CD14-positive monocyte (primary cell): ENCODE measurements around the gene UBE3C. TPM values are rescaled to one million over a fixed set of nuclear protein-coding genes. Genes with fewer than 3 reads are reported as not detected.

Experiments used
- DNase-seq, 3 donors: peaks; one replicate each; pipeline ENCODE4 v3.0.0-alpha.2; 2011 to 2022
- H2AFZ ChIP-seq: 2 replicates; pipeline ENCODE4 v1.6.0; 2012; ENCODE audit warnings: mild to moderate bottlenecking, low read depth, low read length, inconsistent platforms; ENCODE audit not compliant: insufficient read depth, poor library complexity, severe bottlenecking
- H3K27ac ChIP-seq, 2 donors: 1 replicate in 1 of 2; 2 replicates in 1 of 2; pipeline ENCODE4 v1.5.1; 2012 to 2013; ENCODE audit warnings: low read length in 2 of 2, control low read depth in 1 of 2, inconsistent platforms in 1 of 2, low read depth in 1 of 2, mild to moderate bottlenecking in 1 of 2
- H3K27me3 ChIP-seq, 2 donors: one replicate each; pipeline versions ENCODE4 v1.6.0 to v1.6.1; 2011 to 2013; ENCODE audit warnings: low read length in 2 of 2; ENCODE audit not compliant: control insufficient read depth in 2 of 2, insufficient read depth in 2 of 2
- H3K36me3 ChIP-seq, 2 donors: replicated peaks in 1 of 2; 1 replicate in 1 of 2; 2 replicates in 1 of 2; pipeline versions ENCODE4 v1.5.1 to v1.6.1; 2012 to 2013; ENCODE audit warnings: low read length in 2 of 2, control low read depth in 1 of 2, inconsistent platforms in 1 of 2, mild to moderate bottlenecking in 1 of 2; ENCODE audit not compliant: insufficient read depth in 2 of 2, control insufficient read depth in 1 of 2
- H3K4me1 ChIP-seq, 2 donors: 1 replicate in 1 of 2; 2 replicates in 1 of 2; pipeline versions ENCODE4 v1.5.1 to v1.6.1; 2012 to 2013; ENCODE audit warnings: low read length in 2 of 2, control low read depth in 1 of 2, inconsistent platforms in 1 of 2, mild to moderate bottlenecking in 1 of 2, moderate library complexity in 1 of 2; ENCODE audit not compliant: insufficient read depth in 2 of 2, control insufficient read depth in 1 of 2
- H3K4me2 ChIP-seq: replicated peaks from 2 replicates; pipeline ENCODE3; 2012; ENCODE audit warnings: low read length, moderate library complexity, mild to moderate bottlenecking; ENCODE audit not compliant: poor library complexity, severe bottlenecking; ENCODE audit errors: extremely low read depth
- H3K4me3 ChIP-seq, 3 experiments: fragments of 200-600 bp in 1 of 3; sonication (generic) in 1 of 3; replicated peaks in 1 of 3; 1 replicate in 2 of 3; 2 replicates in 1 of 3; pipeline ENCODE4 v1.5.1; 2011 to 2013; ENCODE audit warnings: low read length in 3 of 3, mild to moderate bottlenecking in 3 of 3, control low read depth in 2 of 3, low read depth in 2 of 3, inconsistent platforms in 1 of 3, moderate library complexity in 1 of 3
- H3K79me2 ChIP-seq: 2 replicates; pipeline ENCODE4 v1.6.0; 2012; ENCODE audit warnings: mild to moderate bottlenecking, control low read depth, inconsistent platforms, low read length, moderate library complexity; ENCODE audit not compliant: insufficient read depth
- H3K9ac ChIP-seq: 2 replicates; pipeline ENCODE4 v1.6.0; 2017; ENCODE audit warnings: low read length, mild to moderate bottlenecking; ENCODE audit not compliant: insufficient read depth, poor library complexity, severe bottlenecking
- H3K9me3 ChIP-seq, 2 donors: replicated peaks in 1 of 2; 1 replicate in 1 of 2; 2 replicates in 1 of 2; pipeline versions ENCODE4 v1.5.1 to v1.6.1; 2012 to 2013; ENCODE audit warnings: low read length in 2 of 2, control low read depth in 1 of 2; ENCODE audit not compliant: control insufficient read depth in 1 of 2, insufficient read depth in 1 of 2
- H4K20me1 ChIP-seq: 2 replicates; pipeline ENCODE4 v1.6.0; 2012; ENCODE audit warnings: mild to moderate bottlenecking, low read length, control low read depth, moderate library complexity; ENCODE audit not compliant: insufficient read depth
- H3K27ac Mint-ChIP-seq, 7 donors: one replicate each; pipeline ENCODE4 v1.8.0; 2020; ENCODE audit warnings: mild to moderate bottlenecking in 7 of 7, mixed read lengths in 7 of 7, moderate library complexity in 6 of 7, inconsistent platforms in 2 of 7
- H3K27me3 Mint-ChIP-seq, 3 donors: one replicate each; pipeline ENCODE4 v1.8.0; 2021 to 2022; ENCODE audit warnings: low read depth in 3 of 3, mild to moderate bottlenecking in 3 of 3, mixed read lengths in 3 of 3, moderate library complexity in 3 of 3, inconsistent platforms in 1 of 3
- H3K36me3 Mint-ChIP-seq, 2 donors: one replicate each; pipeline ENCODE4 v1.8.0; 2020; ENCODE audit warnings: mixed read lengths in 2 of 2, inconsistent platforms in 1 of 2, mild to moderate bottlenecking in 1 of 2
- H3K4me1 Mint-ChIP-seq: one replicate; pipeline ENCODE4 v1.8.0; 2020; ENCODE audit warnings: mild to moderate bottlenecking, mixed read lengths
- H3K4me3 Mint-ChIP-seq, 2 donors: one replicate each; pipeline ENCODE4 v1.8.0; 2020; ENCODE audit warnings: mild to moderate bottlenecking in 2 of 2, mixed read lengths in 2 of 2, moderate library complexity in 1 of 2
- H3K9me3 Mint-ChIP-seq, 7 donors: one replicate each; pipeline ENCODE4 v1.8.0; 2020 to 2022; ENCODE audit warnings: mixed read lengths in 7 of 7, mild to moderate bottlenecking in 6 of 7, moderate library complexity in 6 of 7, inconsistent platforms in 2 of 7
- CTCF ChIP-seq: fragments of 200-600 bp; IDR thresholded peaks from one replicate; pipeline ENCODE4 v1.8.0; 2022; ENCODE audit warnings: antibody characterized with exemption, mild to moderate bottlenecking
- WGBS: methylation state at CpG from one replicate; pipeline ENCODE4 v1.1.5; 2013; ENCODE audit warnings: missing lambda C conversion rate; ENCODE audit not compliant: insufficient coverage; 5-methylcytosine and 5-hydroxymethylcytosine counted together
- intact Hi-C, 2 donors: fragments of 100-400 bp; cut with micrococcal nuclease; formaldehyde crosslinking; loops; one replicate each; pipeline versions ENCODE4 v1.15.0 to v1.15.1; 2023
- polyA plus RNA-seq, 3 donors: library from polyadenylated mRNA; depleted of rRNA in 1 of 3; unstranded in 2 of 3; stranded (reverse) in 1 of 3; fragments of 300-500 nt in 2 of 3; fragments of >200 nt in 1 of 3; fragmentation: Illumina TruSeq in 2 of 3; gene quantifications; 1 replicate in 2 of 3; 2 replicates in 1 of 3; pipeline ENCODE4 v1.2.3, GENCODE V29; 2012 to 2021

UBE3C gene
- polyA plus RNA-seq, 3 donors: 19.5 to 34.5 (median 24.3) TPM

- DNase-seq: peak; percentile 33 to 62 (median 58)
- H4K20me1 ChIP-seq: no peaks in the 10 kb centered on the region
- peak overlapping the region; percentile 61 for H2AFZ ChIP-seq
- no peak overlapping the region for H3K9ac ChIP-seq
- Mint-ChIP-seq H3K4me1 (peaks cover 50% of the 10 kb centered on the region), H3K27me3 (peaks cover 3 to 9% (median 7%) of the 10 kb centered on the region in 3 donors), H3K4me3 (peak overlapping the region; percentile 62 to 80), H3K27ac (peak overlapping the region; percentile 77 to 95 (median 89)), H3K9me3 (no peaks in the 10 kb centered on the region), H3K36me3 (peaks cover 14 to 17% of the 10 kb centered on the region in 2 donors)
- H3K27me3 ChIP-seq: no peaks in the 10 kb centered on the region
- H3K4me2 ChIP-seq: peak overlapping the region; percentile 48
- H3K4me1 ChIP-seq: peaks cover 64 to 65% of the 10 kb centered on the region in 2 donors
- peak overlapping the region in 1 of 3 experiments; percentile 39 for H3K4me3 ChIP-seq
- peaks cover 11 to 17% of the 10 kb centered on the region in 2 donors for H3K36me3 ChIP-seq
- peak overlapping the region; percentile 56 to 75 for H3K27ac ChIP-seq
- no peak for TF ChIP-seq CTCF
- intact Hi-C loops: loop anchor here (10.0 kb wide), 2 partner anchors 60 to 320 kb away; partner anchors contain the start of gene DNAJB6 (in 2 of the 2)
- 29% methylated on average over 5 of the region's 12 CpGs for WGBS
- no peaks in the 10 kb centered on the region for H3K9me3 ChIP-seq
- no peaks in the 10 kb centered on the region for H3K79me2 ChIP-seq
These were observed 136.3 kb downstream of the UBE3C start for GRCh38 chr7:157274991-157275427.

GRCh38 chr7:157276091-157276561, 137.4 kb downstream of the UBE3C start:
- H3K9ac ChIP-seq: peak overlapping the region; percentile 52
- H3K9me3 Mint-ChIP-seq: no peaks in the 10 kb centered on the region
- WGBS: 69% methylated on average over 14 of the region's 14 CpGs
- DNase-seq: no peak
- H3K36me3 Mint-ChIP-seq: peaks cover 4 to 7% of the 10 kb centered on the region in 2 donors
- H3K4me3 ChIP-seq: peak overlapping the region in 1 of 3 experiments; percentile 18
- no peak overlapping the region for H3K4me2 ChIP-seq
- H4K20me1 ChIP-seq: no peaks in the 10 kb centered on the region
- peaks cover 68 to 69% of the 10 kb centered on the region in 2 donors for H3K4me1 ChIP-seq
- no peak for TF ChIP-seq CTCF
- H3K27me3 Mint-ChIP-seq: peaks cover 4 to 13% (median 13%) of the 10 kb centered on the region in 3 donors
- H3K27me3 ChIP-seq: peaks cover 0 to 3% of the 10 kb centered on the region in 2 donors
- H3K27ac Mint-ChIP-seq: peak overlapping the region in 5 of 7 donors; percentile 65 to 90 (median 87)
- H3K36me3 ChIP-seq: peaks cover under 1 to 6% of the 10 kb centered on the region in 2 donors
- H3K4me1 Mint-ChIP-seq: peaks cover 53% of the 10 kb centered on the region
- intact Hi-C loops: loop anchor here (10.0 kb wide), 2 partner anchors 59 to 321 kb away; partner anchors contain the start of gene DNAJB6 (in 2 of the 2)
- peak overlapping the region; percentile 56 to 71 for H3K27ac ChIP-seq
- H3K4me3 Mint-ChIP-seq: no peak overlapping the region
- H2AFZ ChIP-seq: peak overlapping the region; percentile 62
- H3K9me3 ChIP-seq: no peaks in the 10 kb centered on the region
- H3K79me2 ChIP-seq: no peaks in the 10 kb centered on the region
